Retinal pigment epithelial cell (primary cell): Measurements from ENCODE around the gene IGFBP2.

ENCODE experiments used
- DNase-seq: peaks from one replicate; pipeline ENCODE4 v3.0.0-alpha.2; 2010; ENCODE audit warnings: low read depth
- H3K4me3 ChIP-seq: 2 replicates; pipeline ENCODE4 v1.5.1; 2011; ENCODE audit warnings: mild to moderate bottlenecking, low read length, control low read depth, moderate library complexity
- TF ChIP-seq, protein P1 (sequence below): conservative IDR thresholded peaks from 2 replicates; pipeline ENCODE4 v1.5.1; 2011; ENCODE audit warnings: low read depth, low read length, control low read depth, inconsistent platforms

IGFBP2 gene

GRCh38 chr2:216702756-216703155 is 69.5 kb downstream of the IGFBP2 start:
- DNase-seq: no peak
- no peak overlapping the region for H3K4me3 ChIP-seq
- TF ChIP-seq, protein P1, sequence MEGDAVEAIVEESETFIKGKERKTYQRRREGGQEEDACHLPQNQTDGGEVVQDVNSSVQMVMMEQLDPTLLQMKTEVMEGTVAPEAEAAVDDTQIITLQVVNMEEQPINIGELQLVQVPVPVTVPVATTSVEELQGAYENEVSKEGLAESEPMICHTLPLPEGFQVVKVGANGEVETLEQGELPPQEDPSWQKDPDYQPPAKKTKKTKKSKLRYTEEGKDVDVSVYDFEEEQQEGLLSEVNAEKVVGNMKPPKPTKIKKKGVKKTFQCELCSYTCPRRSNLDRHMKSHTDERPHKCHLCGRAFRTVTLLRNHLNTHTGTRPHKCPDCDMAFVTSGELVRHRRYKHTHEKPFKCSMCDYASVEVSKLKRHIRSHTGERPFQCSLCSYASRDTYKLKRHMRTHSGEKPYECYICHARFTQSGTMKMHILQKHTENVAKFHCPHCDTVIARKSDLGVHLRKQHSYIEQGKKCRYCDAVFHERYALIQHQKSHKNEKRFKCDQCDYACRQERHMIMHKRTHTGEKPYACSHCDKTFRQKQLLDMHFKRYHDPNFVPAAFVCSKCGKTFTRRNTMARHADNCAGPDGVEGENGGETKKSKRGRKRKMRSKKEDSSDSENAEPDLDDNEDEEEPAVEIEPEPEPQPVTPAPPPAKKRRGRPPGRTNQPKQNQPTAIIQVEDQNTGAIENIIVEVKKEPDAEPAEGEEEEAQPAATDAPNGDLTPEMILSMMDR: no peak

- peak; percentile 38 for DNase-seq
- H3K4me3 ChIP-seq: no peak overlapping the region
- TF ChIP-seq, protein P1: no peak
These were observed 77.5 kb downstream of the IGFBP2 start for GRCh38 chr2:216710551-216711301.

DNA sequence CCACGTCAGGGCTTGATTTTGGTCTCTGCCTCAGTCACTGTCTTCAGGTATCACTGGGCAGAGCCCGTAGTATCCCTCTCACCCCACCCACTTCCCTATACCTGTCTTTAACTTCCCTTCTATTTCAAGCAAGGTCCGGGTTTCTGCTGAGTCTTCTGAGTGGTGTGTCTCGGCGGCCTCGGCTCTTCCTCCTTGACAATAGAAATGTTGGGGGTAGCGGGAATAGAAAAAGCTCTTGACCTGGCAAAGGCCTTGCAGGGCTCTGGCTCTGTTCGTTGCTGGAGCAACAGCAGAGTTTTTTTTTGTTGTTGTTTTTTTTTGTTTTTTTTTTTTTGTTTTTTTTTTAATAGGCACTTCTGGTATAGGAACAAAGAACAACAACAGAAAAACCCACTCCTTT is 78.1 kb downstream of the IGFBP2 start:
- no peak overlapping the region for H3K4me3 ChIP-seq
- no peak for DNase-seq
- TF ChIP-seq, protein P1: no peak

DNA sequence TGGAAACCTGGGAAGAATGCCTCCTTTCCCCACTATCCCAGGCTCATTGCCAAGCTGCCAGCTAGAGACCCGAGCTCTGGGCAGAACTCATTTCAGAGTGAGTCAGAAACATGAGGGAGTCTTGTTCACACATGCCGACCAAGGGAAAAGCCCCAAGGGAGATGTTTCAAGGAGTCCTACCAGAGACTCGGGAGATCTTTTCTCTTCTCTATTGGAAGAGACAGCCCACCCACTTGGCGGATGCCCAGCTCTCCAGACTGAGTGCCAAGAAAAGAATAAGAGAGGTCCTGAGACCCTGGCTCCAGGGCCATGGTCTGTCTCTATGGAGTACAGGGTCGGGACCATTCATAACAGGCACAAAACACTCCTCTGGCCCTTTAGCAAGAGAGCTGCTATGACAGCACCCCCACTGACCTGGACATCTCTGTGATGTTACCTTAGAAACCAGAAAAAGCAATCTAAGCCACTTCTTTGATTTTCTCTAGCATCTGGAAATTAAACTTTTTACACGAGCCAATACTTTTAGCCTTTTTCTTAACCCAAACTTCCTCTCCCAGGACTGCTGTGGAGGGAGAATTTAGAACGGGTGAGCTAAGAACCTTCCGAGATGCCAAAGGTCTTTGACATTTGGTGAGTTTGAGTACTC is 80.6 kb downstream of the IGFBP2 start:
- peak; percentile 83 for DNase-seq
- H3K4me3 ChIP-seq: no peak overlapping the region
- TF ChIP-seq, protein P1: no peak
